A549 (cell line): Measurements from ENCODE around the gene LEFTY1. TPM values are rescaled to one million over a fixed set of nuclear protein-coding genes. Genes with fewer than 3 reads are reported as not detected.

Experiments
- ATAC-seq, 2 experiments: fragments of 200-7000 bp in 1 of 2; fragments of >200 bp in 1 of 2; cut with Nextera tagmentation in 1 of 2; cut with Tn5 transposase in 1 of 2; 3 replicates each; pipeline versions ENCODE4 v1.8.0 to v1.9.1; 2018 to 2020; ENCODE audit warnings: mild to moderate bottlenecking in 1 of 2, moderate library complexity in 1 of 2
- CTCF ChIA-PET: fragments of 300-600 bp; sonication (Branson Sonifier 250); formaldehyde crosslinking; extraction: SDS; loops from one replicate; lab custom pipeline; 2021; ENCODE audit warnings: antibody characterized with exemption, inconsistent platforms; lab: Yijun Ruan, JAX
- POLR2A ChIA-PET: fragments of 350-600 bp; formaldehyde crosslinking; extraction: SDS; loops from one replicate; lab custom pipeline; 2021; ENCODE audit warnings: antibody characterized with exemption, inconsistent platforms; lab: Yijun Ruan, JAX
- DNase-seq, 2 experiments: peaks; one replicate each; pipeline versions ENCODE4 v3.0.0 to v3.0.0-alpha.2; 2011 to 2016; ENCODE audit warnings: low read depth in 1 of 2, low spot score in 1 of 2
- FAIRE-seq: peaks from 2 replicates; lab custom pipeline; 2011; peaks lifted over from hg19 to GRCh38; lab: Jason Lieb, UNC
- H3K27ac ChIP-seq, 2 experiments: fragments of >200 bp; sonication (Bioruptor Twin); formaldehyde crosslinking; 3 replicates each; pipeline ENCODE4 v1.5.1; 2016 to 2017
- H3K4me1 ChIP-seq: fragments of >200 bp; sonication (Bioruptor Twin); formaldehyde crosslinking; 3 replicates; pipeline ENCODE4 v1.6.1; 2016
- H3K4me2 ChIP-seq: fragments of >200 bp; sonication (Bioruptor Twin); formaldehyde crosslinking; 3 replicates; pipeline ENCODE4 v1.6.1; 2016
- H3K4me3 ChIP-seq: fragments of >200 bp; sonication (Bioruptor Twin); formaldehyde crosslinking; 3 replicates; pipeline ENCODE4 v1.5.1; 2016
- H3K9me3 ChIP-seq: fragments of >200 bp; sonication (Bioruptor Twin); formaldehyde crosslinking; 3 replicates; pipeline ENCODE4 v1.6.1; 2016
- CBX2 ChIP-seq: fragments of 200-600 bp; sonication (generic); IDR thresholded peaks from 2 replicates; pipeline ENCODE4 v1.6.1; 2016; ENCODE audit warnings: low read depth, mild to moderate bottlenecking, borderline replicate concordance
- CBX8 ChIP-seq: fragments of 200-600 bp; sonication (generic); IDR thresholded peaks from 2 replicates; pipeline ENCODE4 v1.6.1; 2016
- CHD4 ChIP-seq: fragments of 200-600 bp; sonication (generic); IDR thresholded peaks from 2 replicates; pipeline ENCODE4 v1.6.1; 2016; ENCODE audit warnings: antibody characterized with exemption, mild to moderate bottlenecking, borderline replicate concordance
- EP300 ChIP-seq, 2 experiments: fragments of >200 bp; sonication (Bioruptor Twin); formaldehyde crosslinking; IDR thresholded peaks; 2 replicates in 1 of 2; 3 replicates in 1 of 2; pipeline ENCODE4 v1.6.1; 2016 to 2017
- ESRRA ChIP-seq: fragments of 150-350 bp; IDR thresholded peaks from 2 replicates; pipeline ENCODE4 v1.6.1; 2014; ENCODE audit warnings: mild to moderate bottlenecking, low read length, borderline replicate concordance
- FOSL2 ChIP-seq, 2 experiments: fragments of 450-650 bp in 1 of 2; fragments of >200 bp in 1 of 2; sonication (Bioruptor Twin) in 1 of 2; formaldehyde crosslinking; IDR thresholded peaks; 2 replicates each; pipeline versions ENCODE4 v1.5.0 to v1.6.1; 2016 to 2020; ENCODE audit warnings: mild to moderate bottlenecking in 1 of 2, moderate library complexity in 1 of 2
- FOXS1 ChIP-seq: fragments of 250-450 bp; sonication (Bioruptor Pico); IDR thresholded peaks from 2 replicates; pipeline ENCODE4 v1.5.0; 2020; ENCODE audit warnings: mild to moderate bottlenecking, moderate library complexity
- HES2 ChIP-seq: fragments of >200 bp; sonication (Bioruptor Twin); formaldehyde crosslinking; IDR thresholded peaks from 2 replicates; pipeline ENCODE4 v1.6.1; 2016
- HEYL ChIP-seq: fragments of 250-450 bp; sonication (Bioruptor Pico); IDR thresholded peaks from 2 replicates; pipeline ENCODE4 v1.8.0; 2021; ENCODE audit warnings: mild to moderate bottlenecking, moderate library complexity
- HOXA7 ChIP-seq: fragments of 250-450 bp; sonication (Bioruptor Pico); IDR thresholded peaks from 2 replicates; pipeline ENCODE4 v1.5.0; 2020; ENCODE audit warnings: mild to moderate bottlenecking, moderate library complexity
- HOXB5 ChIP-seq: fragments of 250-450 bp; sonication (Bioruptor Pico); IDR thresholded peaks from 2 replicates; pipeline ENCODE4 v1.5.0; 2020; ENCODE audit warnings: mild to moderate bottlenecking, moderate library complexity
- JUNB ChIP-seq: fragments of >200 bp; sonication (Bioruptor Twin); formaldehyde crosslinking; IDR thresholded peaks from 2 replicates; pipeline ENCODE4 v1.6.1; 2016
- KDM1A ChIP-seq: fragments of 200-600 bp; sonication (generic); IDR thresholded peaks from 2 replicates; pipeline ENCODE4 v1.6.1; 2016; ENCODE audit warnings: low read depth, mild to moderate bottlenecking
- KDM5A ChIP-seq: fragments of 200-600 bp; sonication (generic); IDR thresholded peaks from 2 replicates; pipeline ENCODE4 v1.6.1; 2016; ENCODE audit warnings: antibody characterized with exemption, mild to moderate bottlenecking
- MAFK ChIP-seq: fragments of 450-650 bp; IDR thresholded peaks from 2 replicates; pipeline ENCODE4 v1.6.1; 2014; ENCODE audit not compliant: partially characterized antibody
- MAZ ChIP-seq: fragments of 150-350 bp; IDR thresholded peaks from 2 replicates; pipeline ENCODE4 v1.6.1; 2014; ENCODE audit warnings: antibody characterized with exemption, low read depth, low read length, borderline replicate concordance
- NFE2L2 ChIP-seq: fragments of 150-350 bp; conservative IDR thresholded peaks from 2 replicates; pipeline ENCODE4 v1.6.1; 2014; ENCODE audit warnings: low read length
- NPAS2 ChIP-seq: fragments of 250-450 bp; sonication (Bioruptor Pico); IDR thresholded peaks from 2 replicates; pipeline ENCODE4 v1.8.0; 2022; ENCODE audit warnings: mild to moderate bottlenecking, moderate library complexity, borderline replicate concordance
- NR3C1 ChIP-seq: fragments of >200 bp; sonication (Bioruptor Twin); formaldehyde crosslinking; IDR thresholded peaks from 3 replicates; pipeline ENCODE4 v1.6.1; 2017
- PBX3 ChIP-seq: IDR thresholded peaks from 2 replicates; pipeline ENCODE4 v1.6.1; 2012
- PHF8 ChIP-seq: fragments of 200-600 bp; sonication (generic); IDR thresholded peaks from 2 replicates; pipeline ENCODE4 v1.6.1; 2016; ENCODE audit warnings: low read depth, mild to moderate bottlenecking, antibody characterized with exemption, moderate library complexity, borderline replicate concordance
- RAD21 ChIP-seq, 2 experiments: fragments of >200 bp in 1 of 2; sonication (Bioruptor Twin) in 1 of 2; formaldehyde crosslinking in 1 of 2; IDR thresholded peaks in 1 of 2; conservative IDR thresholded peaks in 1 of 2; 2 replicates in 1 of 2; 3 replicates in 1 of 2; pipeline ENCODE4 v1.6.1; 2012 to 2018; ENCODE audit warnings: inconsistent platforms in 1 of 2
- RARB ChIP-seq: fragments of 250-450 bp; sonication (Bioruptor Pico); IDR thresholded peaks from 2 replicates; pipeline ENCODE4 v1.8.0; 2021; ENCODE audit warnings: mild to moderate bottlenecking, moderate library complexity
- RCOR1 ChIP-seq: fragments of 150-350 bp; IDR thresholded peaks from 2 replicates; pipeline ENCODE4 v1.6.1; 2014; ENCODE audit warnings: antibody characterized with exemption, low read length, low read depth
- SREBF2 ChIP-seq: fragments of 450-650 bp; IDR thresholded peaks from 2 replicates; pipeline ENCODE4 v1.6.1; 2014; ENCODE audit warnings: mild to moderate bottlenecking, moderate library complexity
- TP53 ChIP-seq: fragments of 250-450 bp; sonication (Bioruptor Pico); IDR thresholded peaks from 2 replicates; pipeline ENCODE4 v1.5.0; 2021; ENCODE audit warnings: mild to moderate bottlenecking, moderate library complexity
- ZFP36 ChIP-seq: fragments of 450-650 bp; IDR thresholded peaks from 2 replicates; pipeline ENCODE4 v1.6.1; 2014; ENCODE audit warnings: borderline replicate concordance; ENCODE audit not compliant: partially characterized antibody
- WGBS: methylation state at CpG from one replicate; pipeline ENCODE4 v1.1.6; 2017; ENCODE audit errors: missing lambda C conversion rate; 5-methylcytosine and 5-hydroxymethylcytosine counted together
- polyA plus RNA-seq, 4 experiments: library from polyadenylated mRNA; depleted of rRNA in 3 of 4; stranded (reverse); fragments of >200 nt; fragmentation: RNase III in 1 of 4; extraction: RNeasy Plus Mini Kit Qiagen cat#74134 plus additional on column Dnase treatment in 1 of 4; gene quantifications; 2 replicates in 3 of 4; 3 replicates in 1 of 4; pipeline ENCODE4 v1.2.3, GENCODE V29; 2011 to 2017
- TF ChIP-seq, protein P1 (sequence below): IDR thresholded peaks from 2 replicates; pipeline ENCODE4 v1.6.1; 2012
- TF ChIP-seq, protein P2 (sequence below): fragments of >200 bp; sonication (Bioruptor Twin); formaldehyde crosslinking; IDR thresholded peaks from 3 replicates; pipeline ENCODE4 v1.6.1; 2016
- TF ChIP-seq, protein P3 (sequence below): fragments of 250-450 bp; sonication (Bioruptor Pico); IDR thresholded peaks from 2 replicates; pipeline ENCODE4 v1.5.0; 2020; ENCODE audit warnings: low read depth, mild to moderate bottlenecking, moderate library complexity

The LEFTY1 gene
- polyA plus RNA-seq, 2 of the 4 experiments (the other 2 are of a cell fraction): 0.10 to 1.00 TPM

DNA sequence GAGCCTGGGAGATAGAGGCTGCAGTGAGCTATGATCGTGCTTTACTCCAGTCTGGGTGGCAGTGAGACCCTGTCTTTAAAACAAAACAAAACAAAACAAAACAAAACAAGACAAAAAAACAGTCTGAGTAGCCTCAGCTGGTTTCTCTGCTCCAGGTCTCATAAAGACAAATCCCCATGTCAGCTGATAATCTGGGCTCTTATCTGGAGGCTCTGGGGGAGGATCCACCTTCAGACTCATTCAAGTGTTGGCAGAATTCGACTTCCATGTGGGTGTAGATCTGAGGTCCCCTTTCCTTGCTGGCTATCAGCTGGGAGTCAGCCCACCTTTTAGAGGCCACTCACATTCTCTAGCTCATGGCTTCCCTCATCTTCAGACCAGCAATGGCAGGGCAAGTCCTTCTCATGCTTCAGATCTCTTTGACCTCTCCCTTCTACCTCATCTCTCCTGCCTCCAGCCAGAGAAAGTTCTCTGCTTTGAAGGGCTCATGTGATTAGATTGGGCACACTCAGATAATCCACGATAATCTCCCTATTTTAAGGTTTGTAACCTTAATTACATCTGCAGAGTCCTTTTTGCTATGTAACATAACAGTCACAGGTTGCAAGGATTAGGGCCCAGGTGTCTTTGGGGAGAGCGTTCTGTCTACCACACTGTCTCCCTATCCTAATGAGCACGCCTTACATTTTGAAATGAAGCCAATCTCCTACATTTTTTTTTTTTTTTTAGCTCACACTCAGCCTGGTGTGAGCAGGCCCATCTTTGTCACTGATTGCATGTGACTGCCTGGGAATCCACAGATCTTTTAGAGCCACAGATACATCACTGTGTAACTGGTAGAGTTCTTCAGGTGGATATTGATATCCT lies 42.6 kb upstream of the LEFTY1 start:
- ChIA-PET CTCF (interaction anchor here (0.9 to 1.8 kb wide), 6 partner anchors 20 to 477 kb away, joined by 3 to 9 read pairs (median 3); no protein-coding TSS in a partner anchor), POLR2A (interaction anchor here (0.9 kb wide), 1 partner anchor 7 kb away, joined by 3 read pairs; the partner anchor contains the start of gene PYCR2)
- no peaks in the 10 kb centered on the region for H3K9me3 ChIP-seq
- no peak overlapping the region for H3K4me3 ChIP-seq
- 0 out of 3 replicates have a peak, but pooled peaks cover 3% of the 10 kb centered on the region for H3K4me1 ChIP-seq
- ATAC-seq: no peak
- 69% methylated on average over 5 of the region's 5 CpGs for WGBS
- no peak overlapping the region for H3K27ac ChIP-seq
- TF ChIP-seq ESRRA (no peak), JUNB (no peak), MAFK (no peak), CHD4 (no peak), NPAS2 (CRISPR knock-in tag) (no peak), HEYL (CRISPR knock-in tag) (no peak), MAZ (no peak), HES2 (no peak), PHF8 (no peak), ZFP36 (no peak), PBX3 (no peak), KDM5A (no peak), RARB (CRISPR knock-in tag) (no peak), CBX2 (no peak), KDM1A (no peak), NR3C1 (no peak), SREBF2 (no peak)
- TF ChIP-seq, protein P1, sequence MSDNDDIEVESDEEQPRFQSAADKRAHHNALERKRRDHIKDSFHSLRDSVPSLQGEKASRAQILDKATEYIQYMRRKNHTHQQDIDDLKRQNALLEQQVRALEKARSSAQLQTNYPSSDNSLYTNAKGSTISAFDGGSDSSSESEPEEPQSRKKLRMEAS: no peak
- TF ChIP-seq, protein P2, sequence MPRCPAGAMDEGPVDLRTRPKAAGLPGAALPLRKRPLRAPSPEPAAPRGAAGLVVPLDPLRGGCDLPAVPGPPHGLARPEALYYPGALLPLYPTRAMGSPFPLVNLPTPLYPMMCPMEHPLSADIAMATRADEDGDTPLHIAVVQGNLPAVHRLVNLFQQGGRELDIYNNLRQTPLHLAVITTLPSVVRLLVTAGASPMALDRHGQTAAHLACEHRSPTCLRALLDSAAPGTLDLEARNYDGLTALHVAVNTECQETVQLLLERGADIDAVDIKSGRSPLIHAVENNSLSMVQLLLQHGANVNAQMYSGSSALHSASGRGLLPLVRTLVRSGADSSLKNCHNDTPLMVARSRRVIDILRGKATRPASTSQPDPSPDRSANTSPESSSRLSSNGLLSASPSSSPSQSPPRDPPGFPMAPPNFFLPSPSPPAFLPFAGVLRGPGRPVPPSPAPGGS: no peak
- TF ChIP-seq, protein P3, sequence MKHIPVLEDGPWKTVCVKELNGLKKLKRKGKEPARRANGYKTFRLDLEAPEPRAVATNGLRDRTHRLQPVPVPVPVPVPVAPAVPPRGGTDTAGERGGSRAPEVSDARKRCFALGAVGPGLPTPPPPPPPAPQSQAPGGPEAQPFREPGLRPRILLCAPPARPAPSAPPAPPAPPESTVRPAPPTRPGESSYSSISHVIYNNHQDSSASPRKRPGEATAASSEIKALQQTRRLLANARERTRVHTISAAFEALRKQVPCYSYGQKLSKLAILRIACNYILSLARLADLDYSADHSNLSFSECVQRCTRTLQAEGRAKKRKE (CRISPR knock-in tag): no peak
- TF ChIP-seq, all 56 proteins: peak for 0
- DNase-seq (no peak), FAIRE-seq (no peak)
- no peak overlapping the region for H3K4me2 ChIP-seq

GRCh38 chr1:225930566-225930965 lies 41.6 kb upstream of the LEFTY1 start:
- no peak for ATAC-seq
- no peak for FAIRE-seq
- CTCF ChIA-PET: interaction anchor here (1.8 kb wide), 1 partner anchor 19 kb away, joined by 9 read pairs; no protein-coding TSS in a partner anchor
- Histone ChIP-seq H3K4me1 (0 out of 3 replicates have a peak, but pooled peaks cover 3% of the 10 kb centered on the region), H3K27ac (no peak overlapping the region), H3K4me3 (no peak overlapping the region), H3K9me3 (no peaks in the 10 kb centered on the region), H3K4me2 (no peak overlapping the region)
- POLR2A ChIA-PET: no interaction called here
- WGBS: 78% methylated on average over 2 of the region's 2 CpGs
- no peak for DNase-seq
- TF ChIP-seq, protein P1: no peak
- TF ChIP-seq HES2 (no peak), ESRRA (no peak), HOXB5 (CRISPR knock-in tag) (no peak), RAD21 (conservative IDR thresholded peaks at IDR 0.05 in 1 of 2, IDR thresholded peaks at IDR 0.05 in 1 of 2) (no peak), NFE2L2 (no peak), FOSL2 (IDR thresholded peaks at IDR 0.05) (no peak), FOSL2 (CRISPR knock-in tag; IDR thresholded peaks at IDR 0.05) (no peak), SREBF2 (no peak), CBX8 (no peak), RCOR1 (no peak), ZFP36 (no peak), FOXS1 (CRISPR knock-in tag) (no peak), MAFK (no peak), HOXA7 (CRISPR knock-in tag) (no peak), TP53 (CRISPR knock-in tag) (no peak), EP300 (IDR thresholded peaks at IDR 0.05) (no peak), KDM1A (no peak)
- TF ChIP-seq, protein P2: no peak
